G401 (cell line): Measurements from ENCODE around the gene SCO2. TPM values are rescaled to one million over a fixed set of nuclear protein-coding genes. Genes with fewer than 3 reads are reported as not detected.

ENCODE experiments used
- total RNA-seq: library from RNA; depleted of rRNA; stranded (reverse); fragments of >200 nt; shearing (Covaris generic); gene quantifications from 2 replicates; pipeline ENCODE4 v1.2.3, GENCODE V29; 2014; rRNA removed

Gene SCO2
- total RNA-seq, 1 experiment from 2014 or later = 4.9 TPM

Other genes starting within 250 kb of the SCO2 start
- 93.4 and 100 TPM in 2 replicates for gene PLXNB2, start 218.0 kb downstream of the SCO2 start, total RNA-seq
- 0.37 and 1.0 TPM in 2 replicates for gene DENND6B, start 198.6 kb downstream of the SCO2 start, total RNA-seq
- gene PPP6R2, start 182.3 kb downstream of the SCO2 start, total RNA-seq = 76.9 and 77.8 TPM in 2 replicates
- gene SBF1, start 50.6 kb downstream of the SCO2 start, total RNA-seq = 61.5 and 86.1 TPM in 2 replicates
- gene ADM2, start 44.1 kb downstream of the SCO2 start, total RNA-seq = not detected in 2 replicates
- gene MIOX, start 38.7 kb downstream of the SCO2 start, total RNA-seq = 1.9 TPM in 1 of 2 replicates, not detected in the other
- 40.6 and 45.7 TPM in 2 replicates for gene LMF2, start 17.9 kb downstream of the SCO2 start, total RNA-seq
- gene NCAPH2, start 17.4 kb downstream of the SCO2 start, total RNA-seq = 80.3 and 81.2 TPM in 2 replicates
- 3.1 and 4.4 TPM in 2 replicates for gene TYMP, start 4.4 kb upstream of the SCO2 start, total RNA-seq
- gene KLHDC7B, start 20.3 kb upstream of the SCO2 start, total RNA-seq = not detected in 2 replicates
- not detected in 2 replicates for gene SYCE3, start 37.3 kb upstream of the SCO2 start, total RNA-seq
- 3.4 and 5.8 TPM in 2 replicates for gene CPT1B, start 52.8 kb upstream of the SCO2 start, total RNA-seq
- gene CHKB, start 57.3 kb upstream of the SCO2 start, total RNA-seq = 34.8 and 58.6 TPM in 2 replicates
- gene MAPK8IP2, start 75.2 kb upstream of the SCO2 start, total RNA-seq = 28.3 and 39.8 TPM in 2 replicates
- gene ARSA, start 102.6 kb upstream of the SCO2 start, total RNA-seq = 19.4 and 24.1 TPM in 2 replicates
- gene SHANK3, start 147.2 kb upstream of the SCO2 start, total RNA-seq = 3.6 and 5.0 TPM in 2 replicates
- gene ACR, start 212.6 kb upstream of the SCO2 start, total RNA-seq = not detected in 2 replicates